PFSK-1 (cell line): ENCODE results near the gene LEFTY1.

Experiments used
- FOXP2 ChIP-seq: optimal IDR thresholded peaks from 2 replicates; pipeline ENCODE3; 2011; ENCODE audit warnings: borderline replicate concordance, control low read depth, inconsistent platforms; ENCODE audit not compliant: insufficient read depth; ENCODE audit errors: extremely low read length, extremely low read depth
- TAF1 ChIP-seq: IDR thresholded peaks from 2 replicates; pipeline ENCODE4 v1.6.1; 2012; ENCODE audit warnings: low read length, control low read depth, borderline replicate concordance; ENCODE audit not compliant: insufficient read depth
- TF ChIP-seq, protein P1 (sequence below), 2 experiments: IDR thresholded peaks; 2 replicates each; pipeline versions ENCODE4 v1.6.1 to v1.8.0; 2011 to 2012; ENCODE audit warnings: low read depth in 2 of 2, low read length in 2 of 2, control low read depth in 1 of 2, inconsistent platforms in 1 of 2, mild to moderate bottlenecking in 1 of 2, moderate library complexity in 1 of 2; ENCODE audit not compliant: insufficient read depth in 1 of 2

DNA sequence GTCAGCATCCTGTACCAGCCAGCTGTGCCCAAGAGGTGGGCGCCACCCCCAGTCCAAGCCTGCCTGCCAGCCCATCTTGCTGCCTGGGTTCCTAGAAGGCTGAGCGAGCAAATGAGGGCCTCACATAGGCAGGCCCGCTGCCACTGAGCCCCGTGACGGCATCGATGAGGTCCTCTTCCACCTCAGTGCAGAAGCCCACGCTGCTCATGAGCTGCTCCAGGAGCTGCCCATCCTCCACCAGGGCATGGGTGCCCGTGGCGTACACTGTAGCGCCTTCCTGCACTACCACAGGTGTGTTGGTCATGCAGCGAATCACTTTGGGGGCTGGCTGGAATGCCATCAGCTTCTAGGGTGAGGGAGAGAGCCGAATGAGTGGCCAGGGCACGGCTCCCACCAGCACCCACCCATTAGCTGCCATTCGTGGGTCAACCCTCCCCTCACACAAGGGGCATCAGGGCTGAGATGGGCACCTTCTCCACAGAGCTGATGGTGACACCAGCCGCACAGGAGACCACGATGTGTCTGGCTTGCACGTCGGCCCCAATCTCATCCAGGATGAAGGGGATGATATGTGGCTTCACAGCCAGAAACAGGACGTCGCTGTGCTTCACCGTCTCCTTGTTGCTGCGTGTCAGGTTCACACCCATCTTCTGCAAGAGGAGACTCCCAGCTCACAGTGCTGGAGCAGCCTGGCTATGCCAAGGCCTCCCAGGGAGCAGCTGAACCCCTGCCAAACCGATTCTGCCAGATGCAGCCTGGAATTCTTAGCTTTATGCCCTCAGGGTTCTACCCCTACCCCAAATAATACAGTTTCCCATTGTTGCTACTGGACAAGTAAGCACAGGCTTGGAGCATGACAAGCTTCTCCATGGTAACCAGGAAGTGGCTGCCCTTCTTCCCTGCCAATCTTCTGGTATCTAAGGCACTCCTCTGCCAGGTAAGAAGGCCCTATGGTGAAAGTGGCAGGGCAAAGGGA is 33.1 kb upstream of the LEFTY1 start:
- no peak for TF ChIP-seq TAF1
- TF ChIP-seq, protein P1, sequence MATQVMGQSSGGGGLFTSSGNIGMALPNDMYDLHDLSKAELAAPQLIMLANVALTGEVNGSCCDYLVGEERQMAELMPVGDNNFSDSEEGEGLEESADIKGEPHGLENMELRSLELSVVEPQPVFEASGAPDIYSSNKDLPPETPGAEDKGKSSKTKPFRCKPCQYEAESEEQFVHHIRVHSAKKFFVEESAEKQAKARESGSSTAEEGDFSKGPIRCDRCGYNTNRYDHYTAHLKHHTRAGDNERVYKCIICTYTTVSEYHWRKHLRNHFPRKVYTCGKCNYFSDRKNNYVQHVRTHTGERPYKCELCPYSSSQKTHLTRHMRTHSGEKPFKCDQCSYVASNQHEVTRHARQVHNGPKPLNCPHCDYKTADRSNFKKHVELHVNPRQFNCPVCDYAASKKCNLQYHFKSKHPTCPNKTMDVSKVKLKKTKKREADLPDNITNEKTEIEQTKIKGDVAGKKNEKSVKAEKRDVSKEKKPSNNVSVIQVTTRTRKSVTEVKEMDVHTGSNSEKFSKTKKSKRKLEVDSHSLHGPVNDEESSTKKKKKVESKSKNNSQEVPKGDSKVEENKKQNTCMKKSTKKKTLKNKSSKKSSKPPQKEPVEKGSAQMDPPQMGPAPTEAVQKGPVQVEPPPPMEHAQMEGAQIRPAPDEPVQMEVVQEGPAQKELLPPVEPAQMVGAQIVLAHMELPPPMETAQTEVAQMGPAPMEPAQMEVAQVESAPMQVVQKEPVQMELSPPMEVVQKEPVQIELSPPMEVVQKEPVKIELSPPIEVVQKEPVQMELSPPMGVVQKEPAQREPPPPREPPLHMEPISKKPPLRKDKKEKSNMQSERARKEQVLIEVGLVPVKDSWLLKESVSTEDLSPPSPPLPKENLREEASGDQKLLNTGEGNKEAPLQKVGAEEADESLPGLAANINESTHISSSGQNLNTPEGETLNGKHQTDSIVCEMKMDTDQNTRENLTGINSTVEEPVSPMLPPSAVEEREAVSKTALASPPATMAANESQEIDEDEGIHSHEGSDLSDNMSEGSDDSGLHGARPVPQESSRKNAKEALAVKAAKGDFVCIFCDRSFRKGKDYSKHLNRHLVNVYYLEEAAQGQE (IDR thresholded peaks at IDR 0.05; ENCODE audit: insufficient read depth in 1 of 2, low read depth in 2 of 2, low read length in 2 of 2) = no peak
- no peak for TF ChIP-seq FOXP2
